GM12878 (cell line): Measurements from ENCODE around the gene CTNNA3.

Source experiments
- CTCF ChIP-seq, 3 experiments: IDR thresholded peaks in 2 of 3; conservative IDR thresholded peaks in 1 of 3; 2 replicates each; pipeline ENCODE4 v1.5.1; 2011; ENCODE audit warnings: low read depth in 3 of 3, low read length in 3 of 3, mild to moderate bottlenecking in 3 of 3, control low read depth in 2 of 3, moderate library complexity in 2 of 3, inconsistent platforms in 1 of 3, mixed read lengths in 1 of 3; ENCODE audit not compliant: control insufficient read depth in 2 of 3, insufficient read depth in 1 of 3; ENCODE audit errors: extremely low read depth in 1 of 3
- EZH2 ChIP-seq: IDR thresholded peaks from 2 replicates; pipeline ENCODE4 v1.6.1; 2012; ENCODE audit warnings: low read depth, mild to moderate bottlenecking, control low read depth, inconsistent platforms, low read length, borderline replicate concordance; ENCODE audit not compliant: control insufficient read depth
- MAX ChIP-seq: IDR thresholded peaks from 2 replicates; pipeline ENCODE4 v1.6.1; 2012; ENCODE audit warnings: low read depth, low read length, improper control_type of control experiment
- MTA3 ChIP-seq: IDR thresholded peaks from 2 replicates; pipeline ENCODE4 v1.6.1; 2012; ENCODE audit warnings: low read length, inconsistent platforms, borderline replicate concordance
- MYC ChIP-seq: IDR thresholded peaks from 2 replicates; pipeline ENCODE4 v1.6.1; 2011; ENCODE audit warnings: mild to moderate bottlenecking, low read length, moderate library complexity, inconsistent platforms; ENCODE audit not compliant: insufficient read depth, insufficient replicate concordance, insufficient read length, severe bottlenecking
- TARDBP ChIP-seq: IDR thresholded peaks from 2 replicates; pipeline ENCODE4 v1.6.1; 2016; ENCODE audit warnings: borderline replicate concordance
- USF2 ChIP-seq: IDR thresholded peaks from 2 replicates; pipeline ENCODE4 v1.6.1; 2011; ENCODE audit warnings: low read depth, low read length, improper control_type of control experiment, borderline replicate concordance
- ZZZ3 ChIP-seq: IDR thresholded peaks from 2 replicates; pipeline ENCODE4 v1.6.1; 2011; ENCODE audit warnings: low read depth; ENCODE audit not compliant: control insufficient read depth, insufficient read length

GRCh38 chr10:66228887-66229286 lies 1467.1 kb downstream of the CTNNA3 start:
- TF ChIP-seq CTCF (IDR thresholded peaks at IDR 0.05 in 2 of 3, conservative IDR thresholded peaks at IDR 0.05 in 1 of 3; ENCODE audit: control insufficient read depth in 2 of 3, extremely low read depth in 1 of 3, insufficient read depth in 1 of 3, low read depth in 3 of 3, low read length in 3 of 3) (no peak), MAX (no peak), ZZZ3 (no peak), EZH2 (no peak), TARDBP (no peak), MYC (no peak), USF2 (no peak), MTA3 (no peak)
